Measurements from ENCODE around the gene CCDC74A. TPM values are rescaled to one million over a fixed set of nuclear protein-coding genes. Genes with fewer than 3 reads are reported as not detected.
A peak's percentile ranks its signal among the peaks of the same experiment; 100 is the strongest.
"Not testable (repeated sequence)": the region's sequence is repeated elsewhere in the genome, so short reads cannot be mapped to it uniquely, and the experiment has no call there.

CCDC74A gene
- total RNA-seq, 6 experiments from 2014 or later, result 0.20 to 1.2 (median 0.56) TPM

GRCh38 chr2:131535526-131535925 is 7.8 kb downstream of the CCDC74A start:
- no peak for TF ChIP-seq CTCF (IDR thresholded peaks at IDR 0.05)
- no peak for TF ChIP-seq POLR2A (IDR thresholded peaks at IDR 0.05)
- no peak overlapping the region for H3K4me3 ChIP-seq
- WGBS (ENCODE audit: insufficient coverage, low coverage, low lambda C conversion rate, missing lambda C conversion rate), result no CpG with 5 or more reads among the region's 4 CpGs
- no peaks in the 10 kb centered on the region for H3K36me3 ChIP-seq
- no peaks in the 10 kb centered on the region for H3K4me1 ChIP-seq
- DNase-seq (peak in 1 of 3 donors; percentile 18), ATAC-seq (no peak)
- H3K27ac ChIP-seq, result no peak overlapping the region
- no peaks in the 10 kb centered on the region for H3K9me3 ChIP-seq
- intact Hi-C loops (cut with DNase I), result no loop called here
- H3K27me3 ChIP-seq, result no peaks in the 10 kb centered on the region

GRCh38 chr2:131535951-131536826 is 8.5 kb downstream of the CCDC74A start:
- H3K36me3 ChIP-seq; H3K4me1 ChIP-seq; intact Hi-C loops (cut with DNase I); H3K9me3 ChIP-seq; ATAC-seq; H3K27ac ChIP-seq; H3K4me3 ChIP-seq; H3K27me3 ChIP-seq: not testable (repeated sequence)
- peak in 1 of 3 donors; percentile 43 for DNase-seq
- 80% methylated on average over 2 of the region's 21 CpGs for WGBS (ENCODE audit: insufficient coverage, low coverage, low lambda C conversion rate, missing lambda C conversion rate)

GRCh38 chr2:131536841-131537240 is 9.2 kb downstream of the CCDC74A start:
- H3K4me1 ChIP-seq; H3K36me3 ChIP-seq; H3K27me3 ChIP-seq; H3K27ac ChIP-seq; H3K4me3 ChIP-seq; H3K9me3 ChIP-seq; intact Hi-C loops (cut with DNase I): not testable (repeated sequence)
- ATAC-seq (peak in 1 of 4 donors; percentile 20), DNase-seq (peak in 1 of 3 donors; percentile 32)
- no CpG with 5 or more reads among the region's 14 CpGs for WGBS (ENCODE audit: insufficient coverage, low coverage, low lambda C conversion rate, missing lambda C conversion rate)

- 93% methylated on average over 8 of the region's 13 CpGs for WGBS (ENCODE audit: insufficient coverage, low coverage, low lambda C conversion rate, missing lambda C conversion rate)
- H3K27me3 ChIP-seq; H3K27ac ChIP-seq; H3K4me3 ChIP-seq; H3K9me3 ChIP-seq; intact Hi-C loops (cut with DNase I); H3K36me3 ChIP-seq; H3K4me1 ChIP-seq; ATAC-seq: not testable (repeated sequence)
- DNase-seq, result peak in 1 of 3 donors; percentile 22
Measured at GRCh38 chr2:131538856-131539255, 11.2 kb downstream of the CCDC74A start.

GRCh38 chr2:131542438-131543384 is 15.0 kb downstream of the CCDC74A start:
- no peak for ATAC-seq
- intact Hi-C loops (cut with DNase I), result no loop called here
- 90% methylated on average over 21 of the region's 24 CpGs for WGBS (ENCODE audit: insufficient coverage, low coverage, low lambda C conversion rate, missing lambda C conversion rate)
- no peaks in the 10 kb centered on the region for H3K4me1 ChIP-seq
- no peak overlapping the region for H3K4me3 ChIP-seq
- no peaks in the 10 kb centered on the region for H3K9me3 ChIP-seq
- no peak overlapping the region for H3K27ac ChIP-seq
- no peaks in the 10 kb centered on the region for H3K36me3 ChIP-seq
- no peak for DNase-seq
- TF ChIP-seq POLR2A (IDR thresholded peaks at IDR 0.05), result no peak
- no peaks in the 10 kb centered on the region for H3K27me3 ChIP-seq

- Histone ChIP-seq H3K27ac (no peak overlapping the region), H3K9me3 (no peaks in the 10 kb centered on the region), H3K27me3 (no peaks in the 10 kb centered on the region), H3K4me3 (no peak overlapping the region), H3K4me1 (no peaks in the 10 kb centered on the region), H3K36me3 (no peaks in the 10 kb centered on the region)
- intact Hi-C loops (cut with DNase I), result no loop called here
- DNase-seq, result no peak
- TF ChIP-seq POLR2A (IDR thresholded peaks at IDR 0.05), result no peak
- no peak for TF ChIP-seq CTCF (IDR thresholded peaks at IDR 0.05)
- 90% methylated on average over 5 of the region's 22 CpGs for WGBS (ENCODE audit: insufficient coverage, low coverage, low lambda C conversion rate, missing lambda C conversion rate)
- peak in 1 of 4 donors; percentile 47 for ATAC-seq
Measured at GRCh38 chr2:131543385-131543891, 15.8 kb downstream of the CCDC74A start.

GRCh38 chr2:131544006-131544812 is 16.5 kb downstream of the CCDC74A start:
- H3K27ac ChIP-seq; intact Hi-C loops (cut with DNase I); H3K27me3 ChIP-seq; H3K4me3 ChIP-seq; H3K9me3 ChIP-seq; DNase-seq; H3K36me3 ChIP-seq; H3K4me1 ChIP-seq: not testable (repeated sequence)
- WGBS (ENCODE audit: insufficient coverage, low coverage, low lambda C conversion rate, missing lambda C conversion rate), result no CpG with 5 or more reads among the region's 26 CpGs
- ATAC-seq, result peak in 1 of 4 donors; percentile 36

GRCh38 chr2:131544813-131545165 is 17.1 kb downstream of the CCDC74A start:
- ATAC-seq; H3K27me3 ChIP-seq; H3K27ac ChIP-seq; intact Hi-C loops (cut with DNase I); DNase-seq; H3K4me3 ChIP-seq; H3K36me3 ChIP-seq; H3K4me1 ChIP-seq; H3K9me3 ChIP-seq: not testable (repeated sequence)
- 85% methylated on average over 3 of the region's 7 CpGs for WGBS (ENCODE audit: insufficient coverage, low coverage, low lambda C conversion rate, missing lambda C conversion rate)
